ENCODE data around the gene C10orf95.

DNA sequence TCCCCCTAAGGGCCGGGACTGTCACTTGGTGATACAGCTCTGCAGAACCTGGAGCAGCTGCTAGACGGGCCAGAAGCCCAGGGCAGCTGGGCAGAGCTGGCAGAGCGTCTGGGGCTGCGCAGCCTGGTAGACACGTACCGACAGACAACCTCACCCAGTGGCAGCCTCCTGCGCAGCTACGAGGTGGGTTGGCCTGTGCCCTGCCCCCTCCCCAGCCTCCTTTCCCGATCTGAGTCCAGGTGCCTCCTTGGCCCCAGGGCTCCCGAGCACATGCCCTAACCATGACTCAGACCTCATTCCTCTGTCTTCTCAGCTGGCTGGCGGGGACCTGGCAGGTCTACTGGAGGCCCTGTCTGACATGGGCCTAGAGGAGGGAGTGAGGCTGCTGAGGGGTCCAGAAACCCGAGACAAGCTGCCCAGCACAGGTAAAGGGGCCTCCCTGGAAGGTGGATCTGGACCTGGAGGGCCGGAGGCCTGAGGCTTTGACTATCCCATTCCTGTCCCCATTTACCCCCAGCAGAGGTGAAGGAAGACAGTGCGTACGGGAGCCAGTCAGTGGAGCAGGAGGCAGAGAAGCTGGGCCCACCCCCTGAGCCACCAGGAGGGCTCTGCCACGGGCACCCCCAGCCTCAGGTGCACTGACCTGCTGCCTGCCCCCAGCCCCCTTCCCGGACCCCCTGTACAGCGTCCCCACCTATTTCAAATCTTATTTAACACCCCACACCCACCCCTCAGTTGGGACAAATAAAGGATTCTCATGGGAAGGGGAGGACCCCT is 49.4 kb downstream of the C10orf95 start:
- TF ChIP-seq, protein P1, sequence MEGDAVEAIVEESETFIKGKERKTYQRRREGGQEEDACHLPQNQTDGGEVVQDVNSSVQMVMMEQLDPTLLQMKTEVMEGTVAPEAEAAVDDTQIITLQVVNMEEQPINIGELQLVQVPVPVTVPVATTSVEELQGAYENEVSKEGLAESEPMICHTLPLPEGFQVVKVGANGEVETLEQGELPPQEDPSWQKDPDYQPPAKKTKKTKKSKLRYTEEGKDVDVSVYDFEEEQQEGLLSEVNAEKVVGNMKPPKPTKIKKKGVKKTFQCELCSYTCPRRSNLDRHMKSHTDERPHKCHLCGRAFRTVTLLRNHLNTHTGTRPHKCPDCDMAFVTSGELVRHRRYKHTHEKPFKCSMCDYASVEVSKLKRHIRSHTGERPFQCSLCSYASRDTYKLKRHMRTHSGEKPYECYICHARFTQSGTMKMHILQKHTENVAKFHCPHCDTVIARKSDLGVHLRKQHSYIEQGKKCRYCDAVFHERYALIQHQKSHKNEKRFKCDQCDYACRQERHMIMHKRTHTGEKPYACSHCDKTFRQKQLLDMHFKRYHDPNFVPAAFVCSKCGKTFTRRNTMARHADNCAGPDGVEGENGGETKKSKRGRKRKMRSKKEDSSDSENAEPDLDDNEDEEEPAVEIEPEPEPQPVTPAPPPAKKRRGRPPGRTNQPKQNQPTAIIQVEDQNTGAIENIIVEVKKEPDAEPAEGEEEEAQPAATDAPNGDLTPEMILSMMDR (conservative IDR thresholded peaks at IDR 0.05 in 1 of 2, IDR thresholded peaks at IDR 0.05 in 1 of 2; ENCODE audit: low read depth in 1 of 2, low read length in 2 of 2), result no peak
- TF ChIP-seq EZH2 (IDR thresholded peaks at IDR 0.05; ENCODE audit: low read length, missing control alignments), result no peak
